BE2C (cell line): ENCODE measurements around the gene P4HA1.

Experiments used
- DNase-seq: peaks from one replicate; pipeline ENCODE4 v3.0.0-alpha.2; 2020
- H3K27me3 ChIP-seq: fragments of 250-450 bp; sonication (Bioruptor Pico); 2 replicates; pipeline ENCODE4 v1.5.1; 2020; ENCODE audit warnings: mild to moderate bottlenecking
- H3K36me3 ChIP-seq: fragments of 250-450 bp; sonication (Bioruptor Pico); 2 replicates; pipeline ENCODE4 v1.5.1; 2020; ENCODE audit warnings: mild to moderate bottlenecking
- H3K4me1 ChIP-seq: fragments of 250-450 bp; sonication (Bioruptor Pico); 2 replicates; pipeline ENCODE4 v1.5.1; 2020
- H3K4me3 ChIP-seq: 2 replicates; pipeline ENCODE4 v1.5.1; 2011; ENCODE audit warnings: low read depth, low read length
- H3K9me3 ChIP-seq: fragments of 250-450 bp; sonication (Bioruptor Pico); 2 replicates; pipeline ENCODE4 v1.5.1; 2020
- CTCF ChIP-seq: IDR thresholded peaks from 2 replicates; pipeline ENCODE4 v1.5.1; 2012; ENCODE audit warnings: mild to moderate bottlenecking, low read depth, low read length

Gene P4HA1

GRCh38 chr10:73131913-73132686, 35.4 kb upstream of the P4HA1 start:
- Histone ChIP-seq H3K27me3 (no peaks in the 10 kb centered on the region), H3K4me1 (no peaks in the 10 kb centered on the region), H3K4me3 (no peak overlapping the region), H3K36me3 (peaks cover 52% of the 10 kb centered on the region), H3K9me3 (no peaks in the 10 kb centered on the region)
- DNase-seq = no peak
- TF ChIP-seq CTCF = no peak

- no peaks in the 10 kb centered on the region for H3K9me3 ChIP-seq
- no peak overlapping the region for H3K4me3 ChIP-seq
- no peak for DNase-seq
- H3K36me3 ChIP-seq = peaks cover 49% of the 10 kb centered on the region
- no peaks in the 10 kb centered on the region for H3K27me3 ChIP-seq
- H3K4me1 ChIP-seq = no peaks in the 10 kb centered on the region
- TF ChIP-seq CTCF = no peak
Measured at GRCh38 chr10:73131301-73131700, 34.6 kb upstream of the P4HA1 start.

- Histone ChIP-seq H3K4me3 (no peak overlapping the region), H3K9me3 (no peaks in the 10 kb centered on the region), H3K27me3 (no peaks in the 10 kb centered on the region), H3K36me3 (peaks cover 11% of the 10 kb centered on the region), H3K4me1 (no peaks in the 10 kb centered on the region)
- DNase-seq = no peak
- no peak for TF ChIP-seq CTCF
Measured at GRCh38 chr10:73126343-73126742, 29.7 kb upstream of the P4HA1 start.

- TF ChIP-seq CTCF = no peak
- no peak overlapping the region for H3K4me3 ChIP-seq
- no peaks in the 10 kb centered on the region; the same call in none of the 2 replicates for H3K36me3 ChIP-seq
- H3K27me3 ChIP-seq = no peaks in the 10 kb centered on the region
- H3K9me3 ChIP-seq = no peaks in the 10 kb centered on the region
- no peak for DNase-seq
- H3K4me1 ChIP-seq = no peaks in the 10 kb centered on the region
Measured at GRCh38 chr10:73119952-73120351, 23.3 kb upstream of the P4HA1 start.

- no peak for TF ChIP-seq CTCF
- no peaks in the 10 kb centered on the region for H3K27me3 ChIP-seq
- no peak overlapping the region for H3K4me3 ChIP-seq
- H3K36me3 ChIP-seq = no peaks in the 10 kb centered on the region; the same call in none of the 2 replicates
- H3K9me3 ChIP-seq = no peaks in the 10 kb centered on the region
- DNase-seq = no peak
- H3K4me1 ChIP-seq = no peaks in the 10 kb centered on the region
Measured at GRCh38 chr10:73119457-73119856, 22.8 kb upstream of the P4HA1 start.

GRCh38 chr10:73117976-73118743, 21.5 kb upstream of the P4HA1 start:
- Histone ChIP-seq H3K27me3 (no peaks in the 10 kb centered on the region), H3K4me3 (no peak overlapping the region), H3K36me3 (no peaks in the 10 kb centered on the region; the same call in none of the 2 replicates), H3K4me1 (no peaks in the 10 kb centered on the region), H3K9me3 (no peaks in the 10 kb centered on the region)
- no peak for TF ChIP-seq CTCF
- no peak for DNase-seq
